Osteocyte (in vitro differentiated cells): ENCODE measurements around the gene ARID5B. TPM values are rescaled to one million over a fixed set of nuclear protein-coding genes. Genes with fewer than 3 reads are reported as not detected.

ENCODE experiments used
- DNase-seq: peaks from one replicate; pipeline ENCODE4 v3.0.0; 2021; ENCODE audit warnings: mixed read lengths; ENCODE audit not compliant: unreplicated experiment; ENCODE audit errors: extremely low spot score
- H3K27ac Mint-ChIP-seq: one replicate; pipeline ENCODE4 v1.8.0; 2021; ENCODE audit warnings: mild to moderate bottlenecking, mixed read lengths; ENCODE audit not compliant: unreplicated experiment
- H3K27me3 Mint-ChIP-seq: one replicate; pipeline ENCODE4 v1.8.0; 2021; ENCODE audit warnings: mixed read lengths; ENCODE audit not compliant: unreplicated experiment
- H3K36me3 Mint-ChIP-seq: one replicate; pipeline ENCODE4 v1.8.0; 2021; ENCODE audit warnings: mixed read lengths; ENCODE audit not compliant: unreplicated experiment
- H3K4me1 Mint-ChIP-seq: one replicate; pipeline ENCODE4 v1.8.0; 2021; ENCODE audit warnings: mixed read lengths; ENCODE audit not compliant: unreplicated experiment
- H3K4me3 Mint-ChIP-seq: one replicate; pipeline ENCODE4 v1.8.0; 2021; ENCODE audit warnings: mild to moderate bottlenecking, moderate library complexity, mixed read lengths; ENCODE audit not compliant: unreplicated experiment
- H3K9me3 Mint-ChIP-seq: one replicate; pipeline ENCODE4 v1.8.0; 2021; ENCODE audit warnings: mixed read lengths; ENCODE audit not compliant: unreplicated experiment
- CTCF ChIP-seq: fragments of 200-600 bp; sonication (generic); IDR thresholded peaks from 2 replicates; pipeline ENCODE4 v1.5.0; 2021; ENCODE audit warnings: antibody characterized with exemption, mild to moderate bottlenecking, moderate library complexity
- total RNA-seq: library from RNA; stranded (reverse); gene quantifications from 2 replicates; pipeline ENCODE4 v1.2.1, GENCODE V29; 2021

ARID5B gene
- total RNA-seq, 1 donor from 2014 or later: 89.4 TPM

GRCh38 chr10:62115321-62115720, 213.8 kb downstream of the ARID5B start:
- Mint-ChIP-seq H3K4me1 (peaks cover 5% of the 10 kb centered on the region), H3K4me3 (no peak overlapping the region), H3K27me3 (no peaks in the 10 kb centered on the region), H3K36me3 (no peaks in the 10 kb centered on the region), H3K9me3 (no peaks in the 10 kb centered on the region), H3K27ac (no peak overlapping the region)
- no peak for TF ChIP-seq CTCF
- no peak for DNase-seq

DNA sequence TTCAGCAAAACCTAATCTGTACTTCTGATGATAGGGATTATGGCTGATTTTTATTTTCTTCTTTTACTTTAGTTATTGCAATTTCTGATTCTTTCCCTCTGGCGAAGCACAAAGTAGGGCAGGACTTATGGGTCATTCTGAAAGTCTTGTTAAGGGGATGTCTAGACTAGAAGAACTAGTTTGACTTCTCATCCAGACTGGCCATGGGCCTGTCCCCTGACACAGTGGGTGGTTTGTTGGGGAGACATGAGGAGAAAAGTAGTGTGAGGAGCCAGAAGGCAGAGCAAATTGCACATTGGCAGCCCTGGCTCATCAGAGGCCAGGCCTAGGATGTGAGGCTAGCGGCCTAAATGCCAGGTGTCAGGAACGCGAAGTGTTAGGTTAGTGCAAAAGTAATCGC, 214.3 kb downstream of the ARID5B start:
- DNase-seq: no peak
- Mint-ChIP-seq H3K4me1 (peaks cover 3% of the 10 kb centered on the region), H3K4me3 (no peak overlapping the region), H3K27ac (no peak overlapping the region), H3K9me3 (no peaks in the 10 kb centered on the region), H3K27me3 (no peaks in the 10 kb centered on the region), H3K36me3 (no peaks in the 10 kb centered on the region)
- TF ChIP-seq CTCF: no peak

GRCh38 chr10:62116896-62117295, 215.4 kb downstream of the ARID5B start:
- no peak for DNase-seq
- Mint-ChIP-seq H3K27ac (no peak overlapping the region), H3K27me3 (no peaks in the 10 kb centered on the region), H3K4me1 (peaks cover 3% of the 10 kb centered on the region), H3K9me3 (no peaks in the 10 kb centered on the region), H3K36me3 (no peaks in the 10 kb centered on the region), H3K4me3 (no peak overlapping the region)
- TF ChIP-seq CTCF: no peak

- H3K27ac Mint-ChIP-seq: no peak overlapping the region
- H3K9me3 Mint-ChIP-seq: peaks cover 21% of the 10 kb centered on the region
- DNase-seq: no peak
- H3K36me3 Mint-ChIP-seq: peaks cover 5% of the 10 kb centered on the region
- no peaks in the 10 kb centered on the region for H3K4me1 Mint-ChIP-seq
- no peak for TF ChIP-seq CTCF
- H3K4me3 Mint-ChIP-seq: no peak overlapping the region
- H3K27me3 Mint-ChIP-seq: no peaks in the 10 kb centered on the region
These were observed 219.7 kb downstream of the ARID5B start for GRCh38 chr10:62121187-62121530.

DNA sequence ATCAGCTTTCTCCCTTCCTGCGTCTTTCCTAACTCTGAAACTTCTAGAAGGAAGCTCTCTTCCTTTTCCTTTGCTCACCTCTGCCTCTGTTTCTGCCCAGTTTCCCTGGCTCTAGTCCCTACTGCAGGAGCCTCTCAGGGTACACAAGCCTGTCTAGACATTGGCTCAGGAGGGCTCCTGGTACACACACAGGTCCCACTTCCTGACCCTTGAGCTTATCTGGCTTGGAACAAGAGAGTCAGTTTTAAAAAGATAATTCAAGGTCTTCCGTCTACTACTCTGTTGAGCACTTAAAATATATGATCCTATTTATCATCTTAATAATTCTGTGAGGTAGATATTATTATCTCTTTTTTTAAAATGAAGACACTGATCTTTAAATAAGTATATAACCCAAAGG, 226.5 kb downstream of the ARID5B start:
- Mint-ChIP-seq H3K36me3 (peaks cover 5% of the 10 kb centered on the region), H3K27me3 (no peaks in the 10 kb centered on the region), H3K9me3 (peaks cover 19% of the 10 kb centered on the region), H3K27ac (no peak overlapping the region), H3K4me3 (no peak overlapping the region), H3K4me1 (peaks cover 9% of the 10 kb centered on the region)
- TF ChIP-seq CTCF: no peak
- DNase-seq: no peak
